SH-SY5Y (cell line): ENCODE data around the gene ACOT8.

Experiments
- GATA2 ChIP-seq: IDR thresholded peaks from 2 replicates; pipeline ENCODE4 v1.6.1; 2011; ENCODE audit warnings: mild to moderate bottlenecking, low read depth, low read length
- GATA3 ChIP-seq: IDR thresholded peaks from 2 replicates; pipeline ENCODE4 v1.6.1; 2011; ENCODE audit warnings: low read depth, mild to moderate bottlenecking, low read length, moderate library complexity

Gene ACOT8

DNA sequence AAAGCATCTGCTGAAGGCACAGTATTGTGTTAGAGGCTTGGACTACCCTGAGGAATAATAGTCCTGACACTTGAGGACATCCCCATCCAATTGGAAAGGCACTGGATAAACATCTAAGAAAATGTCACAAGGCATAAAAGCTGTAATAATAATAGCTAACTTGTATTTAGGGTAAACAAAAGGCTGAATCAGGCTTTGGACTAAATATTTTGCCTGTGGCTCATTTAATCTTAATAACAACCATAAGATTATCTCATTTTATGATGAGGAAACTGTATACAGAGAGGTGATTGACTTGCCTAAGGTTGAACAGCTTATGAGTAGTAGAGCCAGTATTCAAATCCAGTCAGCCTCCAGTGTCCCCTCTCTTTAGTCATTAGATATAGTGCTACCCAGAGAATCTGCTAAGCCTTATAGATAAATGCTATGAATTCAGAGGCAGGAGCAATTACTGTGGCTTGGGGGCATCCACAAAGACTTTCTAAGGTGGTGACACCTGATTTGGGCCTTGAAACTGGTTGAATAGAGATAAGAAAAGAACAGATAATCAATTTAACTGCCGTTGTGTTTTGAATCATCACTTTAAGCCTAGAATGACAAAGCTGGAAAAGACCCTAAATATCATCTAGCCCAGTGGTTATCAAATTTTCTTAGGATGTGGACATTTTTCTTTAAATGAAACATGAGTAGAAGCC is 16.4 kb upstream of the ACOT8 start:
- no peak for TF ChIP-seq GATA3

DNA sequence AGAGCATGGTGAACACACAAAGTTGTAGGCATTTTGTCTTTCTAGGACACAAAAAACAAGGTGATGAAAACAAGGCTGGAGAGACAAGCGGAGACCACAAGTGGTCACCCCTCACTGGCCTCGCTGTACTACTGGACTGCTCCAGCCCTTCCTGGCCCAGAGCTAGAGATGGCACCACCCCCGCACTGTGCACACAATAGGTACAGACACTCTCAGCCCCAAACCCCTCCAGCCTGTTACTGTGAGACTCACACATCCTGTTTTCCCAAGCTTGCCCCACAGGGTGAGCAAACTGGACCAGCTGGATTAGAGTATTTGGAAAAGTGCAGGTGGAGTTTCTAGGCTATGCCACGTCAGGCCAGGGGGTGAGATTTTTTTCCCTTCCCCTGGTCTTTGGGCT is 15.4 kb upstream of the ACOT8 start:
- TF ChIP-seq GATA3 (no peak), GATA2 (no peak)

DNA sequence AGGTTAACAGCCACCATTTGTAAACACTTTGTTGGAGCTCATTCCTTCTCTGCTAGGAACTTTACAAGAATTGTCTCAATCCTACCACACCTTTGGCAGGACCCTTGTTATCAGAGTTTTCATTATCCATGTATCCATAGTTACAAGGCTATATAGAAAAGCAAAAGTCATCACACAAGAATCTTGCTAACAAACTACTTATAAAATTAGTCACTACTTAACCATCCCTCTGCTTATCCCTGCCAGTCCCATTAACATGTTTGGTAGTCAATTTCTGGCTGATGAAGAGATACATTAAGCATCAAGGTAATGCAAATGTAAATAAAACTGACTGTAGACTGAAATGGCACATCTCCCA is 10.6 kb upstream of the ACOT8 start:
- no peak for TF ChIP-seq GATA3
- no peak for TF ChIP-seq GATA2

DNA sequence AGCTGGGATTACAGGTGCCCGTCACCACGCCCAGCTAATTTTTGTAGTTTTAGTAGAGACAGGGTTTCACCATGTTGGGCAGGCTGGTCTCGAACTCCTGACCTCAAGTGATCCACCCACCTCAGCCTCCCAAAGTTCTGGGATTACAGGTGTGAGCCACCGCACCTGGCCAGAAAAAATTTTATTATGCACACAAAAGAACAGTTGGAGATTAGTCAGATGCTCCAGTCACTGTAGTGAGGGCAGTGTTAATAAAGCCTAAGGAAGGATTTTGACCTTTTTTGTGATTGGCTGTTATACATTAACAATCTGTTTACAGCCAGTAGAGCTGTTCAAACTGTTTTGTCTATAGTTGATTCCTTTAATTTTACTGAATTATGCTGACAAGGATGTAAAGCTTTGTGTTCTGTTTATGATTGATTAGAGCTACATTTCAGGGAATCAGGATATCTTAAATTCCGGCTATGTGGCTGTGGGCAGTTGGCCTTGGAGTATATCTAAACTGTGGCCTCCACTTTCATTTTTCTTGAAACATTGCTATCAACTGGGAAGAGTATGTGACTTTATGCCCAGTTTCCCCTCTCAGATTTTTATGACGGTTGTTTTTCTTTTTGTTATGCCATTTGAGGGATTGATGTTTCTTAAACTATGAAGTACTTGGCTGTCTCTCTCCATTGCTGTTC is 10.1 kb upstream of the ACOT8 start:
- TF ChIP-seq GATA3 (no peak), GATA2 (no peak)

DNA sequence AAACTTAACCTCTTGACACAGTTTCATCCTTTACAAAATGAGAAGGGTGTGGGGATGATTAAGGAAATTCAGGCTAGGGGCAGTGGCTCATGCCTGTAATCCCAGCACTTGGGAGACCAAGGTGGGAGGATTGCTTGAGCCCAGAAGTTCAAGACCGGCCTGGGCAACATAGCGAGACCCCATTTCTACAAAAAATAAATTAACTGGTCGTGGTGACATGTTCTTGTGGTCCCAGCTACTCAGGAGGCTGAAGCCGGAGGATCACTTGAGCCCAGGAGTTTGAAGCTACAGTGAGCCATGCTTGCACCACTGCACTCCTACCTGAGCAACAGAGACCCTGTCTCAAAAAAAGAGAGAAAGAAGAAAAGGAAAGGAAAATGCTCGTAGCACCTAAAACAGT is 9.3 kb upstream of the ACOT8 start:
- no peak for TF ChIP-seq GATA3
- no peak for TF ChIP-seq GATA2

GRCh38 chr20:45863543-45864470 is 6.6 kb upstream of the ACOT8 start:
- TF ChIP-seq GATA3 (no peak), GATA2 (no peak)

- TF ChIP-seq GATA3: no peak
- no peak for TF ChIP-seq GATA2
These were observed 4.3 kb upstream of the ACOT8 start for GRCh38 chr20:45861221-45862075.

- TF ChIP-seq GATA2: no peak
- no peak for TF ChIP-seq GATA3
These were observed 3.5 kb upstream of the ACOT8 start for GRCh38 chr20:45860560-45861220.

DNA sequence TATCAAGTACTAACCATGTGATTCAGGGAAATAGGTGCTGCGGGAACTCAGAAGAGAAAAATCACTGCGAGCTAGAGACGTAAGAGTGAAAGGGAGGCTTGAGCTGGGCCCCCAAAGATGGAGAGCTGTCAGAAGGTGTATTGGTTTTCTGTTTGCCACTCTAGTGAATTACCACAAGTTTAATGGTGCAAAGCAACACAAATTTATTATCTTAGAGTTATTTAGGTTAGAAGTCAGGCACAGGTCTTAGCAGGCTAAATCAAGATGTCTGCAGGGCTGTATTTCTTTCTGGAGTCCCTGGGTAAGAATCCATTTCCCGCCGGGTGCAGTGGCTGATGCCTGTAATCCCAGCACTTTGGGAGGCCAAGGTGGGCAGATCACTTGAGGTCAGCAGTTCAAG is 2.7 kb upstream of the ACOT8 start:
- no peak for TF ChIP-seq GATA2
- no peak for TF ChIP-seq GATA3

- no peak for TF ChIP-seq GATA2
- no peak for TF ChIP-seq GATA3
These were observed 657 bp upstream of the ACOT8 start for GRCh38 chr20:45857882-45858216.

DNA sequence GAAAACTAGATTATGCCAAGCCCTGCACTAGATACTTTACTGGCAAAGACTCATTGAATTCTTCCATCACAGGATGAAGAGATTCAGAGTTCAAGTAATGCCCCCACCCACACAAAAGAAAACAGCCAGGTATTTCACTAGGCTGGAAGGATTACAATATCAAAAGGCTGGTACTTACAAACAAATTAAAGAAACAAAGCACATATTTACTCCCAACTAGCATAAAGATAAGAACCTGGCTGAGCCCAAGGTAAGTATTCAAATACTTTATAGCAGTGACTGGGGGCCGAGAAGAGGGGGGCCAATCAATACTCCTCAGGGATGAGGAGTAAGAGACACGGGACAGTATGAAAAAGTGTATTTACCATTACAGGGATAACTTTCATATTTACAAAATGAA is 3.7 kb downstream of the ACOT8 start:
- TF ChIP-seq GATA3: no peak
- TF ChIP-seq GATA2: no peak

DNA sequence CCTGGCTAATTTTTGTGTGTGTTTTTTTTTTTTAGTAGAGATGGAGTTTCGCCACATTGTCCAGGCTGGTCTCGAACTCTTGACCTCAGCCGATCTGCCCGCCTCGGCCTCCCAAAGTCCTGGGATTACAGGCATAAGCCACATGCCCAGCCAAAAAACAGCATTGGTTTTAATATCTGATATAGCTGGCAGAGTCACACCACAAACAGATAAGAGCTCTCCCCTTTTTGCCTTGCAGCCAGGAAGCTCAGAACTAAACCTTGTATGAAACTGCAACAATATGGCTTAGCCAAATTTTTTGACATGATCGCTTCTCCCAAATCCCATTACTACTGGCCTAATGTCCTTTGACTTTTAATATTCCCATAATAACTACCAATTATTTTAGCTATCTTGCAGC is 4.9 kb downstream of the ACOT8 start:
- TF ChIP-seq GATA3 (no peak), GATA2 (no peak)

DNA sequence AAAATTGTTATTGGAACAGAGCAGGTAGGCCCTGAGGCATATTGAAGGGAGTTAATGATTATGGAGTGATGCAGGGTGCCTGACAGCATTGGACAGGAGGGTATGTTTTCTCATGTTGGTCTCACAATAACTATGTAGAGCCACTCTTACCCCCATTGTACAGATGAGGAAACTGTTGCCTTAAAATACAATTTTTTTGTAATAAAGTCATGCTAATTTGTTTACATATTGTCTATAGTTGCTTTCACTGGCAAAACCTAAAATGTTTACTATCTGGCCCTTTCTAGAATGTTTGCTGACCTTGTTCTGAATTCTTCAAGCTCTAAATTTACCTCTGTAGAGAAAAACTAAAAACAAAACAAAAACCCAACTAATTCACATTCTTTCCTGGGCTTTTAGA is 5.7 kb downstream of the ACOT8 start:
- no peak for TF ChIP-seq GATA3
- TF ChIP-seq GATA2: no peak
